ENCODE measurements around the gene GRIN3B. TPM values are rescaled to one million over a fixed set of nuclear protein-coding genes. Genes with fewer than 3 reads are reported as not detected.
A peak's percentile ranks its signal among the peaks of the same experiment; 100 is the strongest.

GRIN3B gene
- total RNA-seq, 2 donors from 2014 or later: 0.14 TPM; not detected in 1

DNA sequence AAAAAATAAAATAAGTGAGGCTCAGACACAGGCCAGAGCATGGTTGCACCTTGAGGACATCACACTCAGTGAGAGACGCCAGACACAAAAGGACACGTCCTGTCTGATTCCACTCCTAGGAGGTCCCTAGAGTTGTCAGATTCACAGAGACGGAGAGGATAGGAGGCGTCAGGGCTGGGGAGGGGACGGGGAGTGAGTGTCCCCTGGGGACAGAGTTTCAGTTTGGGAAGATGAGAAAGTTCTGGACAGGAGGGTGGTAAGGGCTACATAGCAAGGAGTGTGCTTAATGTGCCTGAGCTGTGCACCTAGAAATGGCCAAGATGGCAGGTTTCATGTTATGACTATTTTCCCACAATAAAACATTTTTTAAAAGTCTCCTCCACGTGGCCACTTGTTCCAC, 2.2 kb upstream of the GRIN3B start:
- ATAC-seq (ENCODE audit: insufficient number of reproducible peaks, low FRiP score, low read depth) (no peak), DNase-seq (ENCODE audit: low spot score) (no peak)
- TF ChIP-seq, protein P1, sequence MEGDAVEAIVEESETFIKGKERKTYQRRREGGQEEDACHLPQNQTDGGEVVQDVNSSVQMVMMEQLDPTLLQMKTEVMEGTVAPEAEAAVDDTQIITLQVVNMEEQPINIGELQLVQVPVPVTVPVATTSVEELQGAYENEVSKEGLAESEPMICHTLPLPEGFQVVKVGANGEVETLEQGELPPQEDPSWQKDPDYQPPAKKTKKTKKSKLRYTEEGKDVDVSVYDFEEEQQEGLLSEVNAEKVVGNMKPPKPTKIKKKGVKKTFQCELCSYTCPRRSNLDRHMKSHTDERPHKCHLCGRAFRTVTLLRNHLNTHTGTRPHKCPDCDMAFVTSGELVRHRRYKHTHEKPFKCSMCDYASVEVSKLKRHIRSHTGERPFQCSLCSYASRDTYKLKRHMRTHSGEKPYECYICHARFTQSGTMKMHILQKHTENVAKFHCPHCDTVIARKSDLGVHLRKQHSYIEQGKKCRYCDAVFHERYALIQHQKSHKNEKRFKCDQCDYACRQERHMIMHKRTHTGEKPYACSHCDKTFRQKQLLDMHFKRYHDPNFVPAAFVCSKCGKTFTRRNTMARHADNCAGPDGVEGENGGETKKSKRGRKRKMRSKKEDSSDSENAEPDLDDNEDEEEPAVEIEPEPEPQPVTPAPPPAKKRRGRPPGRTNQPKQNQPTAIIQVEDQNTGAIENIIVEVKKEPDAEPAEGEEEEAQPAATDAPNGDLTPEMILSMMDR (IDR thresholded peaks at IDR 0.05): no peak
- no peak overlapping the region for H3K4me3 ChIP-seq
- H3K27me3 ChIP-seq (replicated peaks; ENCODE audit: insufficient read depth): peaks cover 7% of the 10 kb centered on the region
- H3K36me3 ChIP-seq: peaks cover 8% of the 10 kb centered on the region
- peaks cover 0 to 3% of the 10 kb centered on the region in 2 donors for H3K4me1 ChIP-seq (ENCODE audit: control insufficient read depth in 1 of 2, low read depth in 2 of 2)
- H3K9me3 ChIP-seq: no peaks in the 10 kb centered on the region
- H3K27ac ChIP-seq: no peak overlapping the region

DNA sequence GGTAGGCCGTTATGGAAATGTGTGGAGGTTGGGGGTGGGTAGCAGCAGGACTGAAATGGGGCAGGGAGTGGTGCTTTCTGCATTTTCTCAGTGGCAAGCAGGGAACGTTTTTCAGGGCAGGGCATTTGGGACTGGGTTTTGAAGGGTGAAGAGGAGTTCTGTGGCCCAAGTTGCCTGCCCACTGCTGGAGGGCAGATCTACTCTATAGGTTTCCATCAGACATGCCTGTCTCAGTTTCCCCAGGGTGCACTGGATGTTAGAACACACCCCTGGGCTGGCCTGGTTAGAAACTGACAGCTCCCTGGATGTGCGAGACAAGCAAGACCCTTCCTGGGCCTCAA, 870 bp upstream of the GRIN3B start:
- Histone ChIP-seq H3K4me1 (ENCODE audit: control insufficient read depth in 1 of 2, low read depth in 2 of 2) (peaks cover 0 to 3% of the 10 kb centered on the region in 2 donors), H3K27ac (no peak overlapping the region), H3K9me3 (no peaks in the 10 kb centered on the region), H3K27me3 (replicated peaks; ENCODE audit: insufficient read depth) (peaks cover 7% of the 10 kb centered on the region), H3K36me3 (peaks cover 4% of the 10 kb centered on the region), H3K4me3 (no peak overlapping the region)
- no peak for ATAC-seq (ENCODE audit: insufficient number of reproducible peaks, low FRiP score, low read depth)
- TF ChIP-seq, protein P1 (IDR thresholded peaks at IDR 0.05): no peak
- no peak for DNase-seq (ENCODE audit: low spot score)

DNA sequence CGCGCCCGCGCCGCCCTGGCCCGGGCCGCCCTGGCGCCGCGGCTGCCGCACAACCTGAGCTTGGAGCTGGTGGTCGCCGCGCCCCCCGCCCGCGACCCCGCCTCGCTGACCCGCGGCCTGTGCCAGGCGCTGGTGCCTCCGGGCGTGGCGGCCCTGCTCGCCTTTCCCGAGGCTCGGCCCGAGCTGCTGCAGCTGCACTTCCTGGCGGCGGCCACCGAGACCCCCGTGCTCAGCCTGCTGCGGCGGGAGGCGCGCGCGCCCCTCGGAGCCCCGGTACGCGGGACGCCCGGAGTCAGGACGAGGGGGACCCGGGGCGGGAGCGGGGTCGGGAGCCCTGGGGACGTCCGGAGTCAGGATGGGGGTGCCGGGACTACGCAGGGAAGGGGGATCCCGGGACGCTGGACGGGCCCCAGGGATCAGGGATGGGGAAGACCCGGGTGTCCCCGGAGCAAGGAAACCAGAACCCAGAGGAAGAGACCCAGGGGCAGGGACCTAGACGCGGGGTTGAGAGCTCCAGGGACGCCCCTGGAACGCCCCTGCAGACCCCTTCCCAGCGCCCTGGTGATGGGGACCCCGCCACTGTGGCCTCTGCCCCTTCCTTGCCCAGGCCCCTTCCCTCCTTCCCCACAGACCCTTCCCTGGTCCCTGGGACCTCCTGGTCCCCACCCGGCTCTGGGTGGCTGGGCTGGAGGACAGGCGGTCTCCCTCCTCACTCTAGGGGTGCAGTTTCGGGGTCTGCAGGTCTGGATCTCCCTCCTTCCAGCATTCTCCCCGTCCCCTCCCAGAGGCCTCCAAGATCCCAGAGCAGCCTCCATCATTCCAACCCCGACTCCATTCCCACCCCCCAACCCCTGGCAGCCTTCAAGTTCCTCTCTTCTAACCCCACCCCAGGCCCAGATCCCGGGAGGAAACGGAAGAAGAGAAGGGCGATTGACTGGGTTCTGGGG, 645 bp downstream of the GRIN3B start:
- Histone ChIP-seq H3K9me3 (no peaks in the 10 kb centered on the region), H3K27ac (no peak overlapping the region), H3K4me1 (ENCODE audit: control insufficient read depth in 1 of 2, low read depth in 2 of 2) (peaks cover 0 to 3% of the 10 kb centered on the region in 2 donors), H3K27me3 (replicated peaks; ENCODE audit: insufficient read depth) (peaks cover 7% of the 10 kb centered on the region), H3K4me3 (peak overlapping the region; percentile 32), H3K36me3 (no peaks in the 10 kb centered on the region)
- no peak for DNase-seq (ENCODE audit: low spot score)
- TF ChIP-seq, protein P1 (IDR thresholded peaks at IDR 0.05): no peak
- ATAC-seq (ENCODE audit: insufficient number of reproducible peaks, low FRiP score, low read depth): no peak

- peaks cover 7% of the 10 kb centered on the region for H3K27me3 ChIP-seq (replicated peaks; ENCODE audit: insufficient read depth)
- H3K36me3 ChIP-seq: no peaks in the 10 kb centered on the region
- ATAC-seq (ENCODE audit: insufficient number of reproducible peaks, low FRiP score, low read depth) (no peak), DNase-seq (ENCODE audit: low spot score) (no peak)
- H3K9me3 ChIP-seq: no peaks in the 10 kb centered on the region
- H3K4me3 ChIP-seq: peak overlapping the region; percentile 32
- TF ChIP-seq, protein P1 (IDR thresholded peaks at IDR 0.05): peak; percentile 91
- H3K27ac ChIP-seq: no peak overlapping the region
- peaks cover 0 to 3% of the 10 kb centered on the region in 2 donors for H3K4me1 ChIP-seq (ENCODE audit: control insufficient read depth in 1 of 2, low read depth in 2 of 2)
Measured at GRCh38 chr19:1001538-1002166, 1.4 kb downstream of the GRIN3B start.

DNA sequence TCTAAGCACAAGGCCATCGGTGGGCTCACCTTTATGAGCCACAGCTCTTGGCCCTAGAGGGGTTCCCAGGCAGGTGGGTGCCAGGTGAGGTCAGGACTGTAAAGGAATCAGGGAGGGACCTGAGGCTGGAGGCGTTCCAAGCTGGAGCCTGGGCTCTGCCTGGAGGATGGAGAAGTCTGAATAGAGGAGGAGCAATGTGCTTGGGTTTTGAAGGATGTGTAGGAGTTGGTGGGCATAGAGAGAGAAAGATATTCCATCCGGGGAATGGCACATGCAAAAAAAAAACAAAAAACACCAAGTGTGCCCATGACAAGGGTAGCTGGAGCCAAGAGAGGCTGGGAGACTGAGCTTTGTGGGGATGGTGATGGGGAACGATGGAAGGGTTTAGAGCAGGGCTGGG, 2.4 kb downstream of the GRIN3B start:
- Histone ChIP-seq H3K27ac (no peak overlapping the region), H3K27me3 (replicated peaks; ENCODE audit: insufficient read depth) (peaks cover 7% of the 10 kb centered on the region), H3K4me1 (ENCODE audit: control insufficient read depth in 1 of 2, low read depth in 2 of 2) (peaks cover 0 to 3% of the 10 kb centered on the region in 2 donors), H3K9me3 (no peaks in the 10 kb centered on the region), H3K4me3 (no peak overlapping the region), H3K36me3 (no peaks in the 10 kb centered on the region)
- no peak for DNase-seq (ENCODE audit: low spot score)
- TF ChIP-seq, protein P1 (IDR thresholded peaks at IDR 0.05): no peak
- no peak for ATAC-seq (ENCODE audit: insufficient number of reproducible peaks, low FRiP score, low read depth)
